DOHH2 (cell line): ENCODE measurements around the gene ITGA1.

ENCODE experiments used
- H3F3A ChIP-seq: fragments of 200-600 bp; sonication (generic), shearing (Covaris generic); 2 replicates; pipeline ENCODE4 v1.6.0; 2016; ENCODE audit warnings: antibody characterized with exemption, mild to moderate bottlenecking; ENCODE audit not compliant: control insufficient read depth, insufficient read depth
- H3K27ac ChIP-seq: fragments of 200-600 bp; sonication (generic); 2 replicates; pipeline ENCODE4 v1.5.1; 2014; ENCODE audit warnings: low read depth, mild to moderate bottlenecking, low read length, moderate library complexity
- H3K27me3 ChIP-seq: fragments of 200-600 bp; sonication (generic); 2 replicates; pipeline ENCODE4 v1.6.1; 2014; ENCODE audit warnings: mild to moderate bottlenecking, low read length, mixed read lengths; ENCODE audit not compliant: control insufficient read depth
- H3K36me3 ChIP-seq: fragments of 200-600 bp; sonication (generic); 2 replicates; pipeline ENCODE4 v1.6.1; 2014; ENCODE audit warnings: mild to moderate bottlenecking, low read length, moderate library complexity, mixed read lengths; ENCODE audit not compliant: control insufficient read depth
- H3K4me1 ChIP-seq: fragments of 200-600 bp; sonication (generic); 2 replicates; pipeline ENCODE4 v1.6.1; 2014; ENCODE audit warnings: mild to moderate bottlenecking, low read length, mixed read lengths; ENCODE audit not compliant: control insufficient read depth
- H3K4me2 ChIP-seq: fragments of 200-600 bp; sonication (generic); 2 replicates; pipeline ENCODE4 v1.6.0; 2014; ENCODE audit warnings: mild to moderate bottlenecking, low read length, moderate library complexity
- H3K4me3 ChIP-seq: fragments of 200-600 bp; sonication (generic); 2 replicates; pipeline ENCODE4 v1.5.1; 2014; ENCODE audit warnings: mild to moderate bottlenecking, low read length, mixed read lengths
- H3K79me2 ChIP-seq: fragments of 200-600 bp; sonication (generic); 2 replicates; pipeline ENCODE4 v1.6.1; 2014; ENCODE audit warnings: mild to moderate bottlenecking, low read length, mixed read lengths; ENCODE audit not compliant: control insufficient read depth
- H3K9me2 ChIP-seq: fragments of 200-600 bp; sonication (generic); replicated peaks from 2 replicates; pipeline ENCODE4 v1.6.1; 2014; ENCODE audit warnings: mild to moderate bottlenecking, low read length, mixed read lengths; ENCODE audit not compliant: control insufficient read depth
- H3K9me3 ChIP-seq: fragments of 200-600 bp; sonication (generic); 2 replicates; pipeline ENCODE4 v1.6.1; 2014; ENCODE audit warnings: antibody characterized with exemption, low read length, mixed read lengths; ENCODE audit not compliant: control insufficient read depth, insufficient read depth
- H4K20me1 ChIP-seq: fragments of 200-600 bp; sonication (generic); 2 replicates; pipeline ENCODE4 v1.6.0; 2014; ENCODE audit warnings: low read depth, mild to moderate bottlenecking, antibody characterized with exemption, low read length, moderate library complexity; ENCODE audit not compliant: control insufficient read depth, insufficient read depth
- EZH2phosphoT487 ChIP-seq: fragments of 200-600 bp; sonication (generic); IDR thresholded peaks from 2 replicates; pipeline ENCODE4 v1.6.1; 2017; ENCODE audit warnings: borderline replicate concordance, mild to moderate bottlenecking, antibody characterized with exemption, low read length, moderate library complexity, mixed read lengths
- TF ChIP-seq, protein P1 (sequence below): fragments of 200-600 bp; sonication (generic); IDR thresholded peaks from one replicate; pipeline ENCODE4 v1.5.1; 2014; ENCODE audit warnings: antibody characterized with exemption, mild to moderate bottlenecking, low read depth, low read length; ENCODE audit not compliant: poor library complexity, severe bottlenecking

The ITGA1 gene

DNA sequence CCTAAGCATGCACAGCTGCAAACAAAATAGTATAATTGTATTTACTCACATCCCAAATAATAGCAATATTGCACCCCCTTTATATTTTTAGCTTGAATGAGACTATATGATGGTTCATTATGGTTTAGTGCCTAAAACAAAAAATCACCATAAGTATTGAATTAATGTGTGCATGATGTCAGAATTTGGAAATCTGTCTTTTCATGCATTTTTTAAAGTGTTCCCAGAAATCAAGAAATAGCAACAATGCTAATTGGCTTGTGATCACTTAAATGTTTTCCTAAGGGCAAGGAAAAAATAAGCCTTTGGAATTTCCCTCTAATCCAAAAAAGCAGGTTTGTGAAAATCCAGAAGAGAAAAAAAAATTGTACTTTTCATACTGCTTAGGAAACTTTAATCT lies 150.5 kb downstream of the ITGA1 start:
- H3K4me1 ChIP-seq, result no peaks in the 10 kb centered on the region
- H4K20me1 ChIP-seq, result no peaks in the 10 kb centered on the region
- no peaks in the 10 kb centered on the region for H3K79me2 ChIP-seq
- no peak overlapping the region for H3K27ac ChIP-seq
- H3K4me2 ChIP-seq, result no peak overlapping the region
- H3K9me3 ChIP-seq, result no peaks in the 10 kb centered on the region
- H3K4me3 ChIP-seq, result no peak overlapping the region
- no peaks in the 10 kb centered on the region for H3K36me3 ChIP-seq
- TF ChIP-seq, protein P1, sequence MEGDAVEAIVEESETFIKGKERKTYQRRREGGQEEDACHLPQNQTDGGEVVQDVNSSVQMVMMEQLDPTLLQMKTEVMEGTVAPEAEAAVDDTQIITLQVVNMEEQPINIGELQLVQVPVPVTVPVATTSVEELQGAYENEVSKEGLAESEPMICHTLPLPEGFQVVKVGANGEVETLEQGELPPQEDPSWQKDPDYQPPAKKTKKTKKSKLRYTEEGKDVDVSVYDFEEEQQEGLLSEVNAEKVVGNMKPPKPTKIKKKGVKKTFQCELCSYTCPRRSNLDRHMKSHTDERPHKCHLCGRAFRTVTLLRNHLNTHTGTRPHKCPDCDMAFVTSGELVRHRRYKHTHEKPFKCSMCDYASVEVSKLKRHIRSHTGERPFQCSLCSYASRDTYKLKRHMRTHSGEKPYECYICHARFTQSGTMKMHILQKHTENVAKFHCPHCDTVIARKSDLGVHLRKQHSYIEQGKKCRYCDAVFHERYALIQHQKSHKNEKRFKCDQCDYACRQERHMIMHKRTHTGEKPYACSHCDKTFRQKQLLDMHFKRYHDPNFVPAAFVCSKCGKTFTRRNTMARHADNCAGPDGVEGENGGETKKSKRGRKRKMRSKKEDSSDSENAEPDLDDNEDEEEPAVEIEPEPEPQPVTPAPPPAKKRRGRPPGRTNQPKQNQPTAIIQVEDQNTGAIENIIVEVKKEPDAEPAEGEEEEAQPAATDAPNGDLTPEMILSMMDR, result no peak
- TF ChIP-seq EZH2phosphoT487, result no peak
- no peaks in the 10 kb centered on the region for H3F3A ChIP-seq
- no peaks in the 10 kb centered on the region for H3K27me3 ChIP-seq
- H3K9me2 ChIP-seq, result no peaks in the 10 kb centered on the region

DNA sequence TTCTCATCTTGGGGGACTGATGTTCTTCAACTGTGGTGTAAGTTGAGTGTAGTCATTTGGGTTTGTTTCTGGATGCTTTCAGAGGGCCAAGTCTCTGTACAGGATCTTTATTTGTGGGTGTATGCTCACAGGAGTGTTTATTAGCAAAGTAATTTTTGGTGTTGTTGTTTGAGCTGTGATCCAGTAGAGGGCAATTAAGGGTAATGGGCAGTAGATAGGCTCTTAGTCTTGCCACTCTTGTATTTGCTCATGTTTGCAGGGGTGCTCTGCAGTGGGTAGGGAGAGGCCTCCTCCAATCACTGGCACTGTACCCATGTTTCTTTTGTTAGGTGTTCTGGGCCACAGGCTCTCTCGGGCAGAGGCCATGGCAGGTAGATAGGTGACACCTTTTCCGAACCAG lies 155.6 kb downstream of the ITGA1 start:
- Histone ChIP-seq H3K4me3 (no peak overlapping the region), H3K4me2 (no peak overlapping the region), H4K20me1 (no peaks in the 10 kb centered on the region), H3K4me1 (no peaks in the 10 kb centered on the region), H3K27ac (no peak overlapping the region), H3F3A (no peaks in the 10 kb centered on the region), H3K9me3 (no peaks in the 10 kb centered on the region), H3K36me3 (no peaks in the 10 kb centered on the region), H3K27me3 (peaks cover 19% of the 10 kb centered on the region), H3K9me2 (no peaks in the 10 kb centered on the region), H3K79me2 (no peaks in the 10 kb centered on the region)
- TF ChIP-seq, protein P1, result no peak
- no peak for TF ChIP-seq EZH2phosphoT487

DNA sequence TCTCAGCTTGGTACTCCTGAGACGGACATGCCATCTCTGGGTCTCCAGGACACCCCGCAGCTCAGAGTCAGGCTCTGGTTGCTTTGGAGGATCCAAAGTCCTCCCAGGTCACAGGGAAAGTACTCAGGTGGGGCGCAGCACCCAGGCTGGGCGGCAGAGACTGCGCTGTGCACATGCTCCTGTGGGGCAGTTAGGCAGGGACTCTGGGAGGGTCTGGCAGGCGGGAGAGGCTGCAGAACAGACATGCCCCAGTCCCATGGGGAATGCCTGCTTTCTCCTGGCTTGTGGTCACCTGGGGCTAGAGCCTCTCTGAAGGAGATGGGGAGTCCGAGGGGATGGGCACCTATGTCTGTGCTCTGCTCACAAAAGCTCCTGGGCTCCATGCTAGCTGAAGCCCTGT lies 156.1 kb downstream of the ITGA1 start:
- Histone ChIP-seq H3K79me2 (no peaks in the 10 kb centered on the region), H3K27me3 (peaks cover 19% of the 10 kb centered on the region)
- no peak for TF ChIP-seq EZH2phosphoT487
- TF ChIP-seq, protein P1, result no peak

DNA sequence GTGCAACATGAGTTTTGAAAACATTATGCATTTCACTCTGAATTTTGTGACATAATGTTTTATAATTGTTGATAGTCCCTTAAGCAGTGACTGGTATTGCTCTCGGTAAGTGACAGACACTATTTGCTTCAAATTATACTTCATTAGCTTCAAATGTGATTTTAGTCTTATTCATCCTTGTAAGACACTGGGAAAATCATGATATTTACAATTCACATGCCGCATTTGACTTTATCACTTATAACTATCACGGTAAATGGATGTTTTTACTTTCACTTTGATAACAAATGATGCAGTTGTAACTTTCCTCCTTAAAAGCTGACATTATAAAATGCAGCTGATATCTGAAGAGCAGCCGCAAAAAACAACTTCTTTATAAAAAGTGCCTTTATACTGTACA lies 157.3 kb downstream of the ITGA1 start:
- no peak overlapping the region for H3K4me3 ChIP-seq
- TF ChIP-seq, protein P1, result no peak
- TF ChIP-seq EZH2phosphoT487, result no peak

More for the DNA sequence above, 156.1 kb downstream of the ITGA1 start:
- H4K20me1 ChIP-seq, result no peaks in the 10 kb centered on the region
- H3K9me3 ChIP-seq, result no peaks in the 10 kb centered on the region
- no peaks in the 10 kb centered on the region for H3K36me3 ChIP-seq
- no peaks in the 10 kb centered on the region for H3F3A ChIP-seq
- H3K4me2 ChIP-seq, result no peak overlapping the region
- no peak overlapping the region for H3K27ac ChIP-seq
- no peak overlapping the region for H3K4me3 ChIP-seq
- H3K4me1 ChIP-seq, result no peaks in the 10 kb centered on the region
- no peaks in the 10 kb centered on the region for H3K9me2 ChIP-seq

More for the DNA sequence above, 157.3 kb downstream of the ITGA1 start:
- Histone ChIP-seq H3K9me3 (no peaks in the 10 kb centered on the region), H3K4me1 (no peaks in the 10 kb centered on the region), H4K20me1 (no peaks in the 10 kb centered on the region), H3K9me2 (no peaks in the 10 kb centered on the region), H3K27ac (no peak overlapping the region), H3K27me3 (peaks cover 19% of the 10 kb centered on the region), H3F3A (no peaks in the 10 kb centered on the region), H3K4me2 (peak overlapping the region; percentile 15; the same call in 1 of the 2 replicates), H3K36me3 (no peaks in the 10 kb centered on the region), H3K79me2 (no peaks in the 10 kb centered on the region)
